Measurements from ENCODE around the gene PCYT2. TPM values are rescaled to one million over a fixed set of nuclear protein-coding genes. Genes with fewer than 3 reads are reported as not detected.

PCYT2 gene
- total RNA-seq, 1 donor from 2014 or later = 49.5 TPM

DNA sequence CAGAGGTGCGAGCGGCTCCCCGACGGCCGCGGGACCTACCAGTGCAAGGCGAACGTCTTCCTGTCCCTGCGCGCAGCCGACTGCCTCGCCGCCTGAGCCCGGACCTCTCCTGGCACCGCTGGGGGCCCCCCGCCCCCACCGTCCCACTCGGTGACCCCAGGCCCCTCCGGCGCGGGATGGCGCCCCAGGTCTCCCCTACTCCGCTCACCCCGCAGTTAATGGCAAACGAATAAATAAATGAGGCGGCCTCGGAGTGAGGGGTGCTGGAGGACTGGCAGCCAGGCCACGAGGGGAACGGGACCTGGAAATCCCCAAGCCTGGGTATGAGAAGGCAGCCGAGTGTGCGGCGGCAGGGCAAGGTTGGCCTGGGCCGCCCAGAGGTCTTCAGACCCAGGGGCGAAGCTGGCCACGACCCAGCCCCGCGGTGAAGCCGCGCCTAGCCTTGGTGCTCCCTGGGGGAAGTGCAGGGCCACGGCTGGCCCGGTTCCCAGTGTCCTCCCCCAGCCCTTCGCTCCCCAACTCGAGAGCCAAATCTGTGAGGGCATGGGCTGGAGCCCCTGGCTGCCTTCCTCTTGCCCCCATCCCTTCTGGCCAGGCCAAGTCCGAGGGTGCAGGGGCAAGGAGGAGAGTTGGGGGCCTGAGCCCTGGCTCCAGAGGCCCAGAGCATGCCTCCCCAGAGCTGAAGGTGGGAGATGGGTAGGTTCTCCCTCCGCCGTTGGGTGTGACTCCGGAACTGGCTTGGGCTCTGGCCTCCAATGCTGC is 8.4 kb downstream of the PCYT2 start:
- Mint-ChIP-seq H3K4me1 (ENCODE audit: low read depth) (peaks cover 8% of the 10 kb centered on the region), H3K9me3 (no peaks in the 10 kb centered on the region), H3K36me3 (ENCODE audit: low read depth) (peaks cover 11% of the 10 kb centered on the region), H3K27ac (no peak overlapping the region), H3K4me3 (no peak overlapping the region), H3K27me3 (ENCODE audit: insufficient read depth) (peaks cover 3% of the 10 kb centered on the region)
- intact Hi-C loops (cut with micrococcal nuclease) = no loop called here
- no peak for DNase-seq (ENCODE audit: low spot score)

DNA sequence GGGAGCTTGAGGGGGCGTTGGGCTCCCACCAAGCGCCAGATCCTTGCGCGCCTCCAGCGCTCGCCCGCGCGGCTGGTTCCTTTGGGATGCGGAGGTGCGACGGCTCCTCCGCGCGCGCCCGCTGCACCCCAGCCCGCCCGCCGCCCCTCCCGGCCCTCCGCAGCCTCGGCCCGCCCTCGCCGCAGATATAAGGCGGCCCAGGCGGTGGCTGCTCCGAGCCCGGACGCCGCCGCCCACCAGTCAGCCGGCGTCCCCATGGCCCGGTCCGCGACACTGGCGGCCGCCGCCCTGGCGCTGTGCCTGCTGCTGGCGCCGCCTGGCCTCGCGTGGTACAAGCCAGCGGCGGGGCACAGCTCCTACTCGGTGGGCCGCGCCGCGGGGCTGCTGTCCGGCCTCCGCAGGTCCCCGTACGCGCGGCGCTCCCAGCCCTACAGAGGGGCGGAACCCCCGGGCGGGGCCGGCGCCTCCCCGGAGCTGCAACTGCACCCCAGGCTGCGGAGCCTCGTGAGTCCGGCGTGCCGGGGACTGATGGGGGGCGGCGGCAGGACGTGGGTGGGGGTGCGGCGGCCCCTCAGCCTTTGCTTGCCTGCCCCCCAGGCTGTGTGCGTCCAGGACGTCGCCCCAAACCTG is 9.1 kb downstream of the PCYT2 start, which contains the start of gene NPB:
Gene NPB (plus strand): TSS at position 216 of the 630 bp plus-strand sequence. CDS start 40 bp downstream, at position 256.
- peaks cover 11% of the 10 kb centered on the region for H3K36me3 Mint-ChIP-seq (ENCODE audit: low read depth)
- no peak for DNase-seq (ENCODE audit: low spot score)

DNA sequence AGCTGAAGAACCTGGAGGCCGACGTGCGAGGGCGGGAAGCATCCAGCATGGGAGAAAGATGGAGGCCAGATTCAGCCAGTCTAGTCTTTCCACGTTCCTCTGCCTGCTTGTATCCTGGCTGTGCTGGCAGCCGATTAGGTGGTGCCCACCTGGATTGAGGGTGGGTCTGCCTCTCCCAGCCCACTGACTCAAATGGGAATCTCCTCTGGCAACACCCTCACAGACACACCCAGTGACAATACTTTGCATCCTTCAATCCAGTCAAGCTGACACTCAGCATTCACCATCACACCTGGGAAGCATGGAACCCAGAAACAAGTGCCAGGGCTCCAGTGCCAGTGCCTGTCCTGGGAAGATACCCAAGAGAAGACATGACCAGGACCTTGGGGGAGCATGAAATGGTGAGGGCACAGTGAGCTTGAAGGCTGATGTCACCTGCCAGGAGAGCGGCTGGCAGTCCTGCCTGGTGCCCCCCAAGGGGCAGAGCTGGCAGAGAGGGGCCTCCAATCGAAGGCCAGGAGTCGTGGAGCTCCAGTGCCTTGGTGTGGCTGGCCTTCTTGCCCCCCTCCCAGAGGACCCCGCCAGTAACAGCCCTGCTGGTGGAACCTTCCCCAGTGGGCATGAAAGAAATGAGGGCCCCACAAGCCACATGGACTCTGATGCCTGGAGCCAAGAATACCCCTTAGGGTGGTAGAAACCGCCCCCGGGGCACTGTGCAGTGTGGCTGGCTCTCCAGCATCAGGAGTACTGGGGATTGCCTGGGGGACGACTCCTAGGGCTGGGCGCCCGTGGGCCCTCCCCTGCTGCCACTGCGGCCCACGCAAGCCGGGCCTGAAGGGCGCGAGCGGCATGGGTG is 9.8 kb downstream of the PCYT2 start:
- peaks cover 3% of the 10 kb centered on the region for H3K27me3 Mint-ChIP-seq (ENCODE audit: insufficient read depth)

More for the DNA sequence above, 9.1 kb downstream of the PCYT2 start, which contains the start of gene NPB:
- H3K27me3 Mint-ChIP-seq (ENCODE audit: insufficient read depth) = peaks cover 3% of the 10 kb centered on the region
- H3K4me1 Mint-ChIP-seq (ENCODE audit: low read depth) = peaks cover 8% of the 10 kb centered on the region
- H3K27ac Mint-ChIP-seq = no peak within 1 kb of the TSS
- no peaks in the 10 kb centered on the region for H3K9me3 Mint-ChIP-seq
- no peak within 1 kb of the TSS for H3K4me3 Mint-ChIP-seq
- intact Hi-C loops (cut with micrococcal nuclease) = no loop called here

DNA sequence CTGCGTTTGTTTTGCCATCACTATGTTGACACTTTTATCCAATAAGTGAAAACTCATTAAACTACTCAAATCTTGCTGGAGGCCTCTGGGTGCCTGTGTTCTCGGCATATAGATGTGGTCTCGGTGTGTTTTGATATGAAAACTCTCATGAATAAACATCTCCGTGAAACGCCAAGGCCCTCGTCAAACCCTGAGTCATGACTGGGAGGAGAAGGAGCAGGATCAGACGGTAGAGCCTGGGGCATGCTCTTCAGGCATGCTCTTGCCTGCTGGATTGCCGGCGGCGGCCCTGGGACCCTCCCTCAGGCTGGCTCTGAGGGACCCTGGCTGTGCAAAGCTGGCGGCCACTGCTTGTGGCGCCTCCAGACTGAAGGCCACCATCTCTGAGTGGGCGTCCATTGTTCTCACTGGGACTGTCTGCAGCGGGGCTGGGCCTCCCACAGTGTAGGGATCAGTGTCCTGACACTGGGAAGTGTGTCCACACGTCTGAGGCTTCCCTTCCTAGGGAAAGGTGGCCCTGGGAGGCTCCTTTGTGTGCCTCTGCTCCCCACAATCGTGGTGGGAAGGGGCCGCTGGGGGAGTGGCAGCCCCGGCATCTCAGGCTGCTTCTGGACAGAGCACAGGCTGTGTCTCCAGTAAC is 10.9 kb downstream of the PCYT2 start:
- intact Hi-C loops (cut with micrococcal nuclease) = no loop called here

More for the DNA sequence above, 9.8 kb downstream of the PCYT2 start:
- H3K36me3 Mint-ChIP-seq (ENCODE audit: low read depth) = peaks cover 11% of the 10 kb centered on the region
- no peak for DNase-seq (ENCODE audit: low spot score)
- no peak overlapping the region for H3K4me3 Mint-ChIP-seq
- H3K4me1 Mint-ChIP-seq (ENCODE audit: low read depth) = peaks cover 8% of the 10 kb centered on the region
- intact Hi-C loops (cut with micrococcal nuclease) = no loop called here
- H3K9me3 Mint-ChIP-seq = no peaks in the 10 kb centered on the region
- H3K27ac Mint-ChIP-seq = no peak overlapping the region

DNA sequence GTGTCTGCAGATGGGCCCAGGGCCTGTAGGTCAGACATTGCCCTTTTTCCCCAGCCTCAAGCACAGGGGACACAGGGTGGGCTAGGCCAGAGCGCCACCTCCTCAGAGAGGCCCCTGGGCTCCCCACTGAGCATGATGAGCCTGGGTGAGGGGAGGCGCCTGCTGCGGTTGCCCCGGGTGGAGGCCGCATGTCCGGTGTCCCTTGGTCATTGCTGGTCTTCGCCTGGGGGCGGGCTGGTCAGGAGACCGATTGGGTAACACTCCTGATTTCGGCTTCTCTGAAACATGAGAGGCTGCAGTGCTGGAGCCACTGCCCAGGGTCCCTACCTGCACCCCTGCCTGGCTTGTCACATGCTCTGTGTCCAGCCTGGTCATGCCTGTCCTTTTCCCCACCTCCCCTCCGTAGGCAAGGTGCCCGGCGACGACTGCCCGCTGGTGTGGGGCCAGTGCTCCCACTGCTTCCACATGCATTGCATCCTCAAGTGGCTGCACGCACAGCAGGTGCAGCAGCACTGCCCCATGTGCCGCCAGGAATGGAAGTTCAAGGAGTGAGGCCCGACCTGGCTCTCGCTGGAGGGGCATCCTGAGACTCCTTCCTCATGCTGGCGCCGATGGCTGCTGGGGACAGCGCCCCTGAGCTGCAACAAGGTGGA is 11.6 kb downstream of the PCYT2 start:
- no peak for DNase-seq (ENCODE audit: low spot score)
- Mint-ChIP-seq H3K27ac (no peak overlapping the region), H3K36me3 (ENCODE audit: low read depth) (peaks cover 14% of the 10 kb centered on the region), H3K9me3 (no peaks in the 10 kb centered on the region), H3K4me3 (no peak overlapping the region), H3K4me1 (ENCODE audit: low read depth) (peaks cover 8% of the 10 kb centered on the region), H3K27me3 (ENCODE audit: insufficient read depth) (peaks cover 3% of the 10 kb centered on the region)
- intact Hi-C loops (cut with micrococcal nuclease) = no loop called here

More for the DNA sequence above, 10.9 kb downstream of the PCYT2 start:
- no peaks in the 10 kb centered on the region for H3K9me3 Mint-ChIP-seq
- H3K36me3 Mint-ChIP-seq (ENCODE audit: low read depth) = peaks cover 13% of the 10 kb centered on the region
- H3K4me1 Mint-ChIP-seq (ENCODE audit: low read depth) = peaks cover 8% of the 10 kb centered on the region
- H3K27ac Mint-ChIP-seq = no peak overlapping the region
- no peak for DNase-seq (ENCODE audit: low spot score)
- peaks cover 3% of the 10 kb centered on the region for H3K27me3 Mint-ChIP-seq (ENCODE audit: insufficient read depth)
- no peak overlapping the region for H3K4me3 Mint-ChIP-seq

DNA sequence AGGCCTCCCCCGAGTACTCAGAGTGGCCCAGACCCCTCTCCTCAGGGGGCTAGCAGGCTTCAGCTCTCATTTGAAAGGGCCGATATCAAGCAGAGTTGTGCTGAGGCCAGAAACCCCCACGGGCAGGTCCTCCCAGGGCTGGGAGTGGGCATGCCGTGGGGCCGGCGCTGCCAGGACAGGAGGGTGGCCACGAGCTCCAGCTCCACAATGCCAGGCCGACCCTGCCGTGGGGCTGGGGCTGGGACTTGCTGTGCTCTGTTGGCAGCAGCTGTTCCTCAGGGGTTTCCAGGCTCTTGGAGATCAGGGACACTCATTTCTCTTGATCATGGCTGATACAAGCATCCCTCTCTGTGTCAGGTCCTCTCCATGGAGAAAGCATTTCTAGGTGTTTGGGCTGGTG is 12.3 kb downstream of the PCYT2 start:
- intact Hi-C loops (cut with micrococcal nuclease) = no loop called here
- H3K27me3 Mint-ChIP-seq (ENCODE audit: insufficient read depth) = peaks cover 3% of the 10 kb centered on the region
- H3K9me3 Mint-ChIP-seq = no peaks in the 10 kb centered on the region
- peaks cover 14% of the 10 kb centered on the region for H3K36me3 Mint-ChIP-seq (ENCODE audit: low read depth)
- H3K4me1 Mint-ChIP-seq (ENCODE audit: low read depth) = peaks cover 8% of the 10 kb centered on the region
- no peak overlapping the region for H3K27ac Mint-ChIP-seq
- no peak for DNase-seq (ENCODE audit: low spot score)
- no peak overlapping the region for H3K4me3 Mint-ChIP-seq

DNA sequence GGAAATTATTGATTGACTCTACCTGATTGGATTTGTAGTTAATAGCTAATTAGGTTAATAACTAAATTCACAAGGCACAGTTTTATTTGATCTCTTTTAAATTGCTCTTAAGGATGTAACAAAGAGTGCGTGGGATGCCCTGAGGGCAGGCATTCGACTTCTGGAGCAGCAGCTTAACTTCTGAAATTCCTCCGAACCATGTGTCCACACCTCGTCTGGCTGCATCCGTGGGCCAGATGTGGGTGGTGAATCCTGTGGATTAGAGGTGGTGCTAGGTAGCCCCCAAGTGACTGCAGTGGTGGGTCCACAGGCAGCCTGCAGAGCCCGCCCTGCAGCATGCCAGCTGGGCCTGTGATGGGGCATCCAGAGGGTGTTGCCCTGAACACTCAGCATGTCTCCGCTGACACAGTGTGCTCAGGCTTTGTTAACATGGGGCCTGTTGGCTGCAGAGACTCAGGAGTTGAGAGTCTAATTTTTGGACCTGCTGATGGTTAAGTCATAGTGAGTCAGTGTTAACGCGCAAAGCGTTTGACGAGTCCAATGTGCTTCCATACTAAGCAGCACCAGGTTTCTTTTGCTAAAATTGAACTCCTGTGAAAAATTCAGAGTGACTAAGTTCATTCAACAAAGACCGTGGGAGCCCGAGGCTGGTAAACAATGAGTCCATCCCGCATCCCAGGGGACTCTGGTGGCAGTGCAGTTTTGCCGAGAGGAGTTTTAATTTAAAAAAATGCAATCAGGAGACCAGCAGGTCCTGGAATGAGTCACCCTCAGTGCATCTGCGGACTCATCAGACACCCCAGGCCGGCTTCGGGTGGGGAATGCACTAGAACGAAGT is 13.0 kb downstream of the PCYT2 start:
- Mint-ChIP-seq H3K4me1 (ENCODE audit: low read depth) (peaks cover 8% of the 10 kb centered on the region), H3K27me3 (ENCODE audit: insufficient read depth) (peaks cover 3% of the 10 kb centered on the region), H3K27ac (no peak overlapping the region), H3K36me3 (ENCODE audit: low read depth) (peaks cover 12% of the 10 kb centered on the region), H3K9me3 (no peaks in the 10 kb centered on the region), H3K4me3 (no peak overlapping the region)
- intact Hi-C loops (cut with micrococcal nuclease) = no loop called here
- no peak for DNase-seq (ENCODE audit: low spot score)

DNA sequence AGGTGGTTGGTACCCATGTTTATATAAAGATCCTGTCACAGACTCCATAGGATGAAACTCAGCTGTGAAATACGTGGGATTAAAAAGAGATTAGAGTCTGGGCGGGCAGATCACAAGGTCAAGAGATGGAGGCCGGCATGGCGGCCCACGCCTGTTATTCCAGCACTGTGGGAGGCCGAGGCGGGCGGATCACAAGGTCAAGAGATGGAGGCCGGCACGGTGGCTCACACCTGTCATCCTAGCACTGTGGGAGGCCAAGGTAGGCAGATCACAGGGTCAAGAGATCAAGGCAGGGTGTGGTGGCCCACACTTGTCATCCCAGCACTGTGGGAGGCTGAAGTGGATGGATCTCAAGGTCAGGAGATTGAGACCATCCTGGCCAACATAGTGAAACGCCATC is 15.8 kb downstream of the PCYT2 start:
- H3K27me3 Mint-ChIP-seq (ENCODE audit: insufficient read depth) = no peaks in the 10 kb centered on the region
- H3K9me3 Mint-ChIP-seq = no peaks in the 10 kb centered on the region
- no peaks in the 10 kb centered on the region for H3K4me1 Mint-ChIP-seq (ENCODE audit: low read depth)
- no peak overlapping the region for H3K4me3 Mint-ChIP-seq
- no peak for DNase-seq (ENCODE audit: low spot score)
- intact Hi-C loops (cut with micrococcal nuclease) = no loop called here
- no peak overlapping the region for H3K27ac Mint-ChIP-seq
- H3K36me3 Mint-ChIP-seq (ENCODE audit: low read depth) = peaks cover 6% of the 10 kb centered on the region

DNA sequence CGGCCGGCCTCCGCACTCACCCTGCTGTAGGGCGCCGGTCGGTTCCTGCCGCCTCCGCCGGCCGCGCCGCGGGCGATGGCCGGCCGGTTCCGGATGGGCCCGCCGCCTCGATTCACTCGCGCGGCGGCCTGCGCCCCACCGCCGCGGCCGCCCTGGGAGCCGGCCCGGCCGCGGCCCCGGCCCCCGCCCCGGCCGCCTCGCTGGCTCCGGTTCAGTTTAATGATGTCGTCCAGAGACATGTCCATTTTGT is 20.0 kb downstream of the PCYT2 start:
- Mint-ChIP-seq H3K4me3 (peak overlapping the region; percentile 96), H3K4me1 (ENCODE audit: low read depth) (peaks cover 13% of the 10 kb centered on the region), H3K27me3 (ENCODE audit: insufficient read depth) (no peaks in the 10 kb centered on the region), H3K36me3 (ENCODE audit: low read depth) (peaks cover 29% of the 10 kb centered on the region), H3K9me3 (no peaks in the 10 kb centered on the region), H3K27ac (peak overlapping the region; percentile 98)
- intact Hi-C loops (cut with micrococcal nuclease) = loop anchor here (1.0 to 2.0 kb wide), 7 partner anchors 20 to 207 kb away; partner anchors contain the start of genes ARHGDIA, FASN, P4HB and PCYT2
- DNase-seq (ENCODE audit: low spot score) = no peak

DNA sequence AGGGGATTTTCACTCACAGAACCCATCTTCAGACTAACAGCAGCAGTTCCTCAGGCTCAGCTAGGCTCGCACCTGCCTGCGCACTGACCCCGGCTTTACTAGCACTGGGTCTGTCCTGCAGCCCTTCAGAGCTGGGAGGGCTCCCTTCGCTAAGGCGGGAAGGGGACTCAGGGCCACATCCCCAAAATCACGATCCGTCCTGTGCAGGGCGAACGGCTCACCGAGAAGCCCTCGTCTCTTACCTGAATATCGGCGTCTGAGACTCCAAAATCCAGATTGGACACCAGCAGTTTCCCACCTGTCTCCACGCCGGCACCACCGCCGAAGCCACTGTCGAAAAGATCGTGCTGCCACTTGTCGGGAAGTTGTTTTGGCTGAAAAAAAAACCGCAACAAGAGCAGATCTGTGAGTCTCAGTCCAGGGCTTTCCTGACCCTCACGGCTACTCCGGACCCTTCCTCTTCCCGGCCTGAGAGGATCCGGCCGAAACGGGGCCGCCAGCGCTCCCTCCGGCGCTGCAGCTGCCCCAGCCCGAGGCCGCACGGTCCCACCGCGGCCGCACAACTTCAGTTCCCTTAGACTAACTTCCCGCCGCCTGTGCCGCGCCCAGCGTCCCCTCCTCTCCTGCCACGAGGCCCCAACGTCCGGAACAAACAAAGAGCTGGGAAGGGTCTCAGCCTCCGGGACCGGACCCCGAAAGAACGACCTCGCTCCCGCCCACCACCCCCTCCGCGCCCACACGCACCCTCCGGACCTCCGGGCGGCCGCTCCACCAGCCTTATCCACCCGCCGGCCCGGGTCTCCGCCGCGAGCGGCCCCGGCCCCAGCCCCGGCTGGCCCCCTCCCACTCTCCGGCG is 20.5 kb downstream of the PCYT2 start:
- DNase-seq (ENCODE audit: low spot score) = peak; percentile 29
- H3K27me3 Mint-ChIP-seq (ENCODE audit: insufficient read depth) = no peaks in the 10 kb centered on the region
- intact Hi-C loops (cut with micrococcal nuclease) = loop anchor here (1.0 to 2.0 kb wide), 7 partner anchors 19 to 208 kb away; partner anchors contain the start of genes ARHGDIA, FASN, P4HB and PCYT2
- no peaks in the 10 kb centered on the region for H3K9me3 Mint-ChIP-seq
- peaks cover 31% of the 10 kb centered on the region for H3K36me3 Mint-ChIP-seq (ENCODE audit: low read depth)
- H3K27ac Mint-ChIP-seq = peak overlapping the region; percentile 87
- H3K4me1 Mint-ChIP-seq (ENCODE audit: low read depth) = peaks cover 13% of the 10 kb centered on the region
- H3K4me3 Mint-ChIP-seq = peak overlapping the region; percentile 92

DNA sequence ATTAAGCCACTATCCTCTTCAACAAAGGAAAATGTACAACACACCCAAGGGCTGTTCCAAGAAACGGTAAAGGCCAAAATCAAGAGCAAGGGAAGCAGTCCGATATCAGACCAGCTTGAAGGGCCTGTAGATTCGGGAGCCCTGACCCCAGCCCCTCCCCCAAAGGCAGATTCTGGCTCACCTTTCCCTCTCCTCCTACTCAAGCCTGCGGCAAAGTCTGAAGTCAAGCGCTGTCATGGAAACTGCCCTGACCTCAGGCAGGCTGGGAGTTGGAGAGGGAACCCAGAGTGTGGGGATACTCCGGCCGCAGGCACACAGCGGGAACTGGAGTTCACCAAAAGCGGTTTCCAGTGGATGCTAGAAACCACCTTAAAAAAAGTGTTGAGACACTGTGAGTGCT is 21.6 kb downstream of the PCYT2 start:
- intact Hi-C loops (cut with micrococcal nuclease) = loop anchor here (2.0 kb wide), 1 partner anchor 21 kb away; the partner anchor contains the start of gene PCYT2
- H3K36me3 Mint-ChIP-seq (ENCODE audit: low read depth) = peaks cover 35% of the 10 kb centered on the region
- no peaks in the 10 kb centered on the region for H3K27me3 Mint-ChIP-seq (ENCODE audit: insufficient read depth)
- H3K9me3 Mint-ChIP-seq = no peaks in the 10 kb centered on the region
- peaks cover 13% of the 10 kb centered on the region for H3K4me1 Mint-ChIP-seq (ENCODE audit: low read depth)
- H3K27ac Mint-ChIP-seq = peak overlapping the region; percentile 73
- DNase-seq (ENCODE audit: low spot score) = no peak
- H3K4me3 Mint-ChIP-seq = peak overlapping the region; percentile 92

Data from activated T-helper 1 cell treated with anti-CD3 and anti-CD28 coated beads, Interleukin-12 subunit alpha, Interleukin-12 subunit beta, Interleukin-2, Interleukin-4 antibody, amounts not matched to agents 30 ng/mL and 10 ng/mL and 1 ng/mL, durations not matched to agents 14 hours and 24 hours and 36 hours (primary cell).